Esophagus (tissue), 2 donors: ENCODE measurements around the gene GREB1. TPM values are rescaled to one million over a fixed set of nuclear protein-coding genes. Genes with fewer than 3 reads are reported as not detected.

ENCODE experiments used
- H3K27ac ChIP-seq, 2 donors: one replicate each; pipeline ENCODE4 v1.5.1; 2013; ENCODE audit warnings: low read depth in 2 of 2, mild to moderate bottlenecking in 2 of 2, inconsistent platforms in 1 of 2, low read length in 1 of 2, moderate library complexity in 1 of 2
- H3K27me3 ChIP-seq, 2 donors: one replicate each; pipeline ENCODE4 v1.6.1; 2013; ENCODE audit warnings: low read length in 2 of 2, control low read depth in 1 of 2, mild to moderate bottlenecking in 1 of 2; ENCODE audit not compliant: insufficient read depth in 2 of 2, control insufficient read depth in 1 of 2
- H3K36me3 ChIP-seq, 2 donors: one replicate each; pipeline ENCODE4 v1.6.1; 2013; ENCODE audit warnings: low read length in 1 of 2; ENCODE audit not compliant: control insufficient read depth in 2 of 2, insufficient read depth in 2 of 2
- H3K4me1 ChIP-seq, 2 donors: one replicate each; pipeline ENCODE4 v1.6.1; 2013; ENCODE audit warnings: low read length in 1 of 2; ENCODE audit not compliant: control insufficient read depth in 2 of 2, insufficient read depth in 2 of 2
- H3K4me3 ChIP-seq, 2 donors: one replicate each; pipeline ENCODE4 v1.5.1; 2013; ENCODE audit warnings: low read length in 2 of 2, mild to moderate bottlenecking in 2 of 2, low read depth in 1 of 2, moderate library complexity in 1 of 2
- H3K9me3 ChIP-seq, 2 donors: one replicate each; pipeline ENCODE4 v1.6.1; 2013; ENCODE audit warnings: mild to moderate bottlenecking in 2 of 2, low read depth in 1 of 2, low read length in 1 of 2, moderate library complexity in 1 of 2; ENCODE audit not compliant: control insufficient read depth in 2 of 2, insufficient read depth in 1 of 2
- WGBS, 2 donors: extraction: QIAGEN DNeasy Blood & Tissue Kit; methylation state at CpG; one replicate each; pipeline ENCODE4 v1.1.7; 2013; 5-methylcytosine and 5-hydroxymethylcytosine counted together
- polyA plus RNA-seq, 2 donors: library from polyadenylated mRNA; stranded (reverse); fragments of 200-250 nt; gene quantifications; one replicate each; pipeline ENCODE4 v1.2.3, GENCODE V29; 2013
- donor health status: healthy with polysubstance abuse.
- donor health status: Bipolar disorder and iron deficiency.

Gene GREB1
- polyA plus RNA-seq, 2 donors: 0.15 to 0.16 TPM

- H3K4me1 ChIP-seq: no peaks in the 10 kb centered on the region
- H3K36me3 ChIP-seq: no peaks in the 10 kb centered on the region
- no peaks in the 10 kb centered on the region for H3K9me3 ChIP-seq
- no peaks in the 10 kb centered on the region for H3K27me3 ChIP-seq
- no peak overlapping the region for H3K4me3 ChIP-seq
- WGBS, 2 donors: 74 to 79% methylated on average over 8 of the region's 8 CpGs
- no peak overlapping the region for H3K27ac ChIP-seq
Measured at GRCh38 chr2:11521775-11522174, 12.1 kb upstream of the GREB1 start.

- H3K27ac ChIP-seq: no peak overlapping the region
Measured at GRCh38 chr2:11524470-11524869, 9.4 kb upstream of the GREB1 start.

GRCh38 chr2:11525762-11526161, 8.1 kb upstream of the GREB1 start:
- no peak overlapping the region for H3K4me3 ChIP-seq
- no peaks in the 10 kb centered on the region for H3K9me3 ChIP-seq
- H3K36me3 ChIP-seq: no peaks in the 10 kb centered on the region
- 94 to 95% methylated on average over 7 of the region's 7 CpGs for WGBS, 2 donors
- no peaks in the 10 kb centered on the region for H3K27me3 ChIP-seq
- H3K4me1 ChIP-seq: no peaks in the 10 kb centered on the region
- H3K27ac ChIP-seq: no peak overlapping the region

More at GRCh38 chr2:11524470-11524869, 9.4 kb upstream of the GREB1 start:
- Histone ChIP-seq H3K9me3 (no peaks in the 10 kb centered on the region), H3K4me3 (no peak overlapping the region), H3K36me3 (no peaks in the 10 kb centered on the region), H3K4me1 (no peaks in the 10 kb centered on the region), H3K27me3 (no peaks in the 10 kb centered on the region)
- WGBS, 2 donors: 57 to 76% methylated on average over 2 of the region's 2 CpGs

DNA sequence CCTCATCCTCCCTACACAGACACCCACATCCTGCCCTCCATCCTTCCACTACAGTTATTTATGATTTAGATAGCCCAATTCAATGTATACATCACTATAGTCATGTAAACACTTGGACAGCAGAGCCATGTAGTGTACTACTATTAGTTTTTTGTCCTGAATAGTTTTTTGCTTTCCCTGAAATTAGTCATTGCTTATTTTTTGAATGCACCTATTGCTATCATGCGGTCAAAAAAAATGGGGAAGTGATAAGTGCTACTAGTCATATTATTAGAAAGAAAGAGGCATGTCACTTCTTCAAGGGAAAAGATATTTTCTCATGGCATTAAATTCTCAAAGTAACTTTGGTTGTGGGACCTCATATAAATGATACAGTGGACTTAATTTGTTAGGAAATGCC, 6.8 kb upstream of the GREB1 start:
- no peaks in the 10 kb centered on the region for H3K4me1 ChIP-seq
- H3K27me3 ChIP-seq: no peaks in the 10 kb centered on the region
- H3K36me3 ChIP-seq: no peaks in the 10 kb centered on the region
- WGBS, 2 donors: 93 to 95% methylated on average over 1 of the region's 1 CpG
- no peak overlapping the region for H3K27ac ChIP-seq
- H3K9me3 ChIP-seq: no peaks in the 10 kb centered on the region
- H3K4me3 ChIP-seq: no peak overlapping the region

DNA sequence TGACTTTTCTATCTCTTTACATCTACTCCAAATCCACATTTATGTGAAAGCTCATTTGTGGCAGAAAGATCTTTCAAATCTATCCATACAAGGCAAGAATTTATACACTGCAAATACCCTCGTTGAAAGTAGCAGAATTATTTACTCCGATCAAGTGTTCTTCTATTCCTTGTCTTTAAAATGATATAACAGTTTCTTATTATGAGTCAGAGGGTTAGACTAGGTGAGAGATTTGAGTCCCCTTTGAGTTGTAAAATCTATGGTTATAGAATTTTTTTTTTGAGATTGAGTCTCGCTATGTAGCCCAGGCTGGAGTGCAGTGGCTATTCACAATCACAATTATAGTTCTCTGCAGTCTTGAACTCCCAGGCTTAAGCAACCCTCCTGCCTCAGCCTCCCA, 5.6 kb upstream of the GREB1 start:
- Histone ChIP-seq H3K27ac (no peak overlapping the region), H3K4me3 (no peak overlapping the region), H3K27me3 (no peaks in the 10 kb centered on the region), H3K9me3 (no peaks in the 10 kb centered on the region), H3K36me3 (no peaks in the 10 kb centered on the region), H3K4me1 (peaks cover 0 to under 1% of the 10 kb centered on the region in 2 donors)
- WGBS, 2 donors: 80 to 84% methylated on average over 3 of the region's 3 CpGs

DNA sequence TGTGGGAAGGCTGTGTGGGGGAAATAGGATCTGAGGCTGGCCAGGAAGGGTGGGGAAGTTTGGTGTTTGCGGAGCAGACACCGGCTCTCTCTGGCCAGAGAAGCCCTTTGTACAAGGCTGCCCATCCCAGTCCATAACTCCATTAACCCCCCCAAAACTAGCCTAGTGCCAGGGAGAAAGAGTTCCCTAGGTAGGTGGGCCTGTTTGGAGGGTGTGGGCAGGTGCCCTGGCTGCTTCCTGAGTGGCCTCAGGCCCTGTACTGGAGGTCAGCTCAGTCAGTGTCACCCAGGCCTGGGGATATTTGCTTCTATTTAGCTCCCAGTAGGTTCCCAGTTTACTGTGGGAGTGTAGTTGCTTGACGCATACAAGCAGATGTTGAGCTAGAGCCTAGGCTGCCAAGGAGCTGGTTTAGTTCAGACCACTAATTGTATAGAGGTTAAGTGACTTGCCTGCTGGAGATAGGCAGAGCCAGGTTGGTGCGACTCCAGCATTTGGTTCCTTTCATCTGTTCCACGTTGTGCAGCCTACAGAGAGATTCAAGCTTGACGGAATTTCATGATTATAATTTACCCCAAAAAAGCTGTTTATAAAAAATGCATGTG, 2.9 kb upstream of the GREB1 start:
- Histone ChIP-seq H3K4me1 (peaks cover 0 to 2% of the 10 kb centered on the region in 2 donors), H3K27ac (no peak overlapping the region), H3K27me3 (no peaks in the 10 kb centered on the region), H3K36me3 (no peaks in the 10 kb centered on the region), H3K9me3 (no peaks in the 10 kb centered on the region), H3K4me3 (no peak overlapping the region)
- WGBS, 2 donors: 89 to 91% methylated on average over 6 of the region's 6 CpGs

GRCh38 chr2:11532416-11533055, 1.3 kb upstream of the GREB1 start:
- Histone ChIP-seq H3K9me3 (no peaks in the 10 kb centered on the region), H3K4me1 (peaks cover 0 to 2% of the 10 kb centered on the region in 2 donors), H3K27me3 (no peaks in the 10 kb centered on the region), H3K27ac (no peak overlapping the region), H3K36me3 (no peaks in the 10 kb centered on the region), H3K4me3 (no peak overlapping the region)
- WGBS, 2 donors: 43 to 51% methylated on average over 10 of the region's 10 CpGs

- Histone ChIP-seq H3K4me3 (no peak overlapping the region), H3K27me3 (no peaks in the 10 kb centered on the region), H3K27ac (no peak overlapping the region), H3K36me3 (no peaks in the 10 kb centered on the region), H3K9me3 (peaks cover 0 to 2% of the 10 kb centered on the region in 2 donors), H3K4me1 (peaks cover 0 to 2% of the 10 kb centered on the region in 2 donors)
- WGBS, 2 donors: 84% methylated on average over 7 of the region's 7 CpGs
Measured at GRCh38 chr2:11534071-11534745, 363 bp downstream of the GREB1 start.

- no peak overlapping the region for H3K27ac ChIP-seq
- H3K9me3 ChIP-seq: peaks cover 0 to 2% of the 10 kb centered on the region in 2 donors
- no peak overlapping the region for H3K4me3 ChIP-seq
- WGBS, 2 donors: 80 to 83% methylated on average over 7 of the region's 7 CpGs
- H3K27me3 ChIP-seq: no peaks in the 10 kb centered on the region
- H3K36me3 ChIP-seq: no peaks in the 10 kb centered on the region
- H3K4me1 ChIP-seq: peaks cover 0 to 2% of the 10 kb centered on the region in 2 donors
Measured at GRCh38 chr2:11534746-11535484, 1.1 kb downstream of the GREB1 start.
